GM19463 (cell line): ENCODE results near the gene UGT2B28.
"Not testable (repeated sequence)": the region's sequence is repeated elsewhere in the genome, so short reads cannot be mapped to it uniquely, and the experiment has no call there.

Experiments used
- ATAC-seq: cut with Tn5 transposase; IDR thresholded peaks from one replicate; pipeline ENCODE4 v1.9.1; 2021; ENCODE audit warnings: mild to moderate bottlenecking, moderate library complexity; ENCODE audit not compliant: unreplicated experiment

UGT2B28 gene

DNA sequence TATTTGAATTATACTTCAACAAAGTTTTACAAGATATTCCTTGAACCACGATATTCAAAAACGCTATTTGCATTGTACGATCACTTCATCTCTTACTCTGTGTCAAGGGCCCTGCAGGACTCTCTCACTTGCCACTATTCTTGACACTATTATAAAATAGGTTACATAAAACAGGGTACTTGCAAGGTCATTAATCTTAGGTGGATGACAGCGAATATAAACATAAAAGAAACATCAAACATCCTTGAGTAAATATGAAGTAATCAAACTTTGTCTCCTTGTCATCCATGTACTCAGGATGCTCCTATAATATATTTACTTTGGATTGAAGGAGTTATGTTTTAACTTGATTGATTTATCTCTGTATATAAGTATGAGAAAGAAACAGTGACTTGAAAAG is at the start of gene UGT2B28:
UGT2B28 (plus strand) TSS at position 395 of the 400 bp plus-strand sequence. CDS start 26 bp downstream, outside the sequence.
- not testable (repeated sequence) for ATAC-seq

DNA sequence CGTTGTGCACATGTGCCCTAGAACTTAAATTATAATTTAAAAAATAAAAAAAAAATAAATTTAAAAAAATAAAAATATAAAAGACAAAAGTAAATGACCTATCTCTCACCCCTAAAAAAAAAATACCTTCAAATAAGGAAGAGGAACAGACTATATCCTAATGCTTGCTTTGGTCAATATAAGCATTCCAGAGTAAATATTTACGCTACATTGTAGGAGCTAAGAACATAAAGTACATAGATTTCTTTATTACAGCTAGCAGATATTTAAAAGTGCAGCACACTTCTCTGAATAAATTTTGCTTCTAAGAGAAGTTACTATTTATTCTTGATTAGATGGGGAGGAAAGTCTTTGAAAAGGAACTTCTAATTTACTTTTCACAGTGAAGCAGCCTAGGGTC is 41.2 kb upstream of the UGT2B28 start:
- ATAC-seq, result no peak

- no peak for ATAC-seq
Measured at GRCh38 chr4:69239557-69240168, 40.6 kb upstream of the UGT2B28 start.

DNA sequence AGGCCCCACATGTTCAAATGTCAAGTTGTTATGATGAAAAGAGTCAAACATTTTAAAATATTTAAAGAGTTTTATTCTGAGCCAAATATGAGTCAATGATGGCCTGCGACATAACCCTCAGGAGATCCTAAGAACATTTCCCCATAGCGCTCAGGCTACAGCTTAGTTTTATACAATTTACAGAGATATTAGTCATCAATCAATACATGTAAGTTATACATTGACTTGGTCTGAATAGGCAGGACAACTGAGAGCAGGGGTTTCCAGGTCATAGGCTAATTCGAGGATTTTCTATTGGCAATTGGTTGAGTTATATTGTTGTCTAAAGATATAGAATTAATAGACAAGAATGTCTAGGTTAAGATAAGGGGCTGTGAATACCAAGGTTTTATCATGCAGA is 39.5 kb upstream of the UGT2B28 start:
- ATAC-seq, result not testable (repeated sequence)

- ATAC-seq, result not testable (repeated sequence)
Measured at GRCh38 chr4:69241746-69242145, 38.5 kb upstream of the UGT2B28 start.

DNA sequence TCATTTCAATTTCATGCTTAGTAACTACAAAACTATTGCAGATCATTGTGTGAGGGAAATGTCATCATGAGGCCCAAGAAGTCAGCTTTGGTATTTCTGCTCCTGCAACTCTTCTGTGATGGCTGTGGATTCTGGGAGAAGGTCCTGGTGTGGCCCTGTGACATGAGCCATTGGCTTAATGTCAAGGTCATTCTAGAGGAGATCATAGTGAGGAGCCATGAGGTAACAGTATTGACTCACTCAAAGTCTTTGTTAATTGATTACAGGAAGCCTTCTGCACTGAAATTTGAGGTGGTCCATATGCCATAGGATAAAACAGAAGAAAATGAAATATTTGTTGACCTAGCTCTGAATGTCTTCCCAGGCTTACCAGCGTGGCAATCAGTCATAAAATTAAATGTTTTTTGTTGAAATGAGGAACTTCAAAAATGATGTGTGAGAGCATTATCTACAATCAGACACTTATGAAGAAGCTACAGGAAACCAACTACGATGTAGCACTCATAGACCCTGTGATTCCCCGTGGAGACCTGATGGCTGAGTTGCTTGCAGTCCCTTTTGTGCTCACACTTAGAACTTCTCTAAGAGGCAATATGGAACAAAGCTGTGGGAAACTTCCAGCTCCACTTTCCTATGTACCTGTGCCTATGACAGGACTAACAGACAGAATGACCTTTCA is 37.6 kb upstream of the UGT2B28 start:
- ATAC-seq, result not testable (repeated sequence)

GRCh38 chr4:69250884-69251283 is 29.4 kb upstream of the UGT2B28 start:
- ATAC-seq, result not testable (repeated sequence)

DNA sequence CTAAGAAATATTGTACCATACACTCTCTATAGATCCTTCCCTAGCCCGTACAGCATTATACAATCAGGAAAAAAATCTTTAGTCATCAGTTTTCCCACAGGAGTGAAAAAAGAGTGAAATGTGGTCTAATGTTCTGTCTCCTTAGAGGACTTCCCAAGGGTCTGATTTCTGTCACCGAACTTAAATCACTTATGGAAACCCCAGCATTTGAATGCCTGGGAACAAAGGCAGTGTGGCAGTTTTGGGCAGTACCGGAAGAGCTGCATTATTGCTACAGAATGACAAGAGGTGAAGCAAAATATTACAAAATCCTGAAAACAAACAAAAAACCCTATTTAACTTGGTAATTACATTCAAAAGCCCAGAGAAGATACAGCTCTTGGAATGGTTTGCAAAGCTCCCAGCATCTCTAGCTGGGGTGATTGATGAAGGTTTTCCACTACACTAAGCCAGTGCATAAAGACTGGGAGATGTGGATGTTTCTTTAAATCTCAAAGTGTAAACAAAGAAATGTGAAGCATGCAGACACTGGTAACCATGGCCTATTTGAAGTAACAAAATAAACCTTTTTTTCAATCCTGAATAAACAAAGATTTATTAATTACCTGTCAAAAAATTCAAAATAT is 27.0 kb upstream of the UGT2B28 start:
- ATAC-seq, result not testable (repeated sequence)

GRCh38 chr4:69268612-69269011 is 11.7 kb upstream of the UGT2B28 start:
- ATAC-seq, result not testable (repeated sequence)

- not testable (repeated sequence) for ATAC-seq
Measured at GRCh38 chr4:69296356-69296755, 16.1 kb downstream of the UGT2B28 start.

DNA sequence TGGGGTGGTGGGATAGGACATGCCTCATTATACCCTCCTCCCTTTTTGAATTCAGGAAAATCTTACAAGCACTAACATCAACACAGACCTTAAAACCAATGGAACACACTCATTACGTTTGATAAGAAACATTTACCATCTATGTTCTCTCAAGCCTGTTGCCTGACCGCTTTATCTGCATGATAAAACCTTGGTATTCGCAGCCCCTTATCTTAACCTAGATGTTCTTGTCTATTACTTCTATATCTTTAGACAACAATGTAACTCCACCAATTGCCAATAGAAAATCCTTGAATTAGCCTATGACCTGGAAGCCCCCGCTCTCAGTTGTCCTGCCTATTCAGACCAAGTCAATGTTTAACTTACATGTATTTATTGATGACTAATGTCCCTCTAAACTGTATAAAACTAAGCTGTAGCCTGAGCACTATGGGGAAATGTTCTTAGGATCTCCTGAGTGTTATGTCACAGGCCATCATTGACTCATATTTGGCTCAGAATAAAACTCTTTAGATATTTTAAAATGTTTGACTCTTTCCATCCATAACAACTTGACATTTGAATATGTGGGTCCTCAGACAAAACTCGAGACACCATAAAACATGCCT is 28.3 kb downstream of the UGT2B28 start:
- ATAC-seq, result not testable (repeated sequence)

- ATAC-seq, result not testable (repeated sequence)
Measured at GRCh38 chr4:69309549-69310076, 29.3 kb downstream of the UGT2B28 start.

DNA sequence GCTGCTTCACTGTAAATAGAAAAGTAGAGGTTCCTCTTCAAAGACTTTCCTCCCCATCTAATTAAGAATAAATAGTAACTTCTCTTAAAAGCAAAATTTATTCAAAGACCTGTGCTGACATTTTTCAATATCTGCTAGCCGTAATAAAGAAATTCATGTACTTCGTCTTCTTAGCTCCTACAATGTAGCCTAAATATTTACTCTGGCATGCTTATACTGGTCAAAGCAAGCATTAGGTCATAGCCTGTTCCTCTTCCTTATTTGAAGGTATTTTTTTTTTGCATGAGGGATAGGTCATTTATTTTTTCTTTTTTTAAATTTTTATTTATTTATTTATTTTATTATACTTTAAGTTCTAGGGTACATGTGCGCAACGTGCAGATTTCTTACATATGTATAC is 30.0 kb downstream of the UGT2B28 start:
- not testable (repeated sequence) for ATAC-seq

- peak; percentile 55 for ATAC-seq
Measured at GRCh38 chr4:69317669-69318298, 37.5 kb downstream of the UGT2B28 start.

- peak; percentile 39 for ATAC-seq
Measured at GRCh38 chr4:69321153-69321729, 41.0 kb downstream of the UGT2B28 start.

DNA sequence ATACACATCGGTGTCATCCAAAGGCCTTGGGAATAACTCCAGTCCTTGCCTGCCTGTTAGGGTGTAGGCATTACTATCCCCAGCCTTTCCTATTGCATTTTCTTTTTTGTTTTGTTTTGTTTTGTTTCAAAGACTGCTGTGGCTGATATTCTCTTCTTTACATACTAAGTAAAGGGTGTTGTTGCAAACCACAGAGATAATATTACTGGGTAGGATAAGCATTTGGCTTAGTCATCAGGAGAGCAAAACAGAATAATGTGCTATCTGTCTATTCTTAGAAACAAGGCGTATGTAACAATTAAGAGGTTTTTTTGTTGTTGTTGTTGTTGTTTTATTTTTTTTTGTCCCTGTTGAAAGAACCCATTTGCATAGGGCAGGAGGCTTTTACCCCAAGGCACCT is 41.8 kb downstream of the UGT2B28 start:
- ATAC-seq, result peak; percentile 22

DNA sequence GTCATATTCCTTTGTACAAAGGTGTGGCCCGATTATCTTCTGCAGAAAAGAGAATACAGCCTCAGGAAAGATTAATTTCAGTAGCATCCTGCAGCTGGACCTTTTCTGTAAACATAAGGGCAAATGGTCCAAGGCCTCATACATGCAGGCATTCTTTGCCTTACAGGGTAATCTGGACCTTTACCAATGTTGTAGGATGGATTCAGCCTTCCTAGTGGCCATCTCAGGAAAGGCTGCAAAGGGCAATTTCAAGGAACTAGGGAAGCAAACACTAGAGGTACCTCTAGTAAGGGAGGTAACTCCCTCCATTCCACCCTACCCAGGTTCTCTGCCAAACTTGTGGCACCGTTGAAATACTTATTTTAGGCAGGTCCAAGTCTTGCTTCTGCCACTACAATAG is 43.0 kb downstream of the UGT2B28 start:
- ATAC-seq, result no peak

DNA sequence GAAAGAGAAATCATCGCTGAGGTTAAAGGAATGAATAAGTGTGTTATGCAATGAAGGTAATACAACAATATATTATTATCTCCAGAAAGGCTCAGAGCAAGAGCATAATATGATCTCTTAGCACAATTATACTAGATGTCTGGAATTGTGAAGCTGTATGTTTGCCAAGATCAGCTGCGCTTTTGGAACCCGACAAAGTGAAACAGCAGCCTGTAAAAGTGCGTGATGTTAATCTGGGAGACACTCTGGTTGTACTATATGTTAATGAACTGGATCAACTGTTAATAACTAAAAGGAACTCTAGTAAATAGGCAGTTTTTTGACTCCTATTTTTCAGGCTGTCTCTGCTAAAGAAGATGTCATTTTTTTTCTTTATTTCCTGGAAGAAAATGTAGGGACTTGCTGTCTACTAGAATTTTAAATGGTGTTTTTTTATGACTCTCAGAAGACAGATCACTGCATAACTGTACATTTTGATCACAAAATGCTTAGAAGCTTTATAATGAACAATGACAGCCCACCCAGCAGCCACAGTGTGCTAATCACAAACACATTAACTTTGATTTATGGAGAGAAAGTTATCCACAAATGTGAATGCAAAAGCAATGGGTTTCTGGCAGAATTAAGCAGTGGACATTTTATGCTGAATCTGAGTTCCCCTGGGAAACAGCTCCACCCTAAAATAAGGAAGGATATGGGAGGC is 50.2 kb downstream of the UGT2B28 start:
- ATAC-seq, result no peak

- ATAC-seq, result not testable (repeated sequence)
Measured at GRCh38 chr4:69331304-69331703, 51.0 kb downstream of the UGT2B28 start.

GRCh38 chr4:69335485-69335884 is 55.2 kb downstream of the UGT2B28 start:
- not testable (repeated sequence) for ATAC-seq
